ENCODE data around the gene RGS3.

DNA sequence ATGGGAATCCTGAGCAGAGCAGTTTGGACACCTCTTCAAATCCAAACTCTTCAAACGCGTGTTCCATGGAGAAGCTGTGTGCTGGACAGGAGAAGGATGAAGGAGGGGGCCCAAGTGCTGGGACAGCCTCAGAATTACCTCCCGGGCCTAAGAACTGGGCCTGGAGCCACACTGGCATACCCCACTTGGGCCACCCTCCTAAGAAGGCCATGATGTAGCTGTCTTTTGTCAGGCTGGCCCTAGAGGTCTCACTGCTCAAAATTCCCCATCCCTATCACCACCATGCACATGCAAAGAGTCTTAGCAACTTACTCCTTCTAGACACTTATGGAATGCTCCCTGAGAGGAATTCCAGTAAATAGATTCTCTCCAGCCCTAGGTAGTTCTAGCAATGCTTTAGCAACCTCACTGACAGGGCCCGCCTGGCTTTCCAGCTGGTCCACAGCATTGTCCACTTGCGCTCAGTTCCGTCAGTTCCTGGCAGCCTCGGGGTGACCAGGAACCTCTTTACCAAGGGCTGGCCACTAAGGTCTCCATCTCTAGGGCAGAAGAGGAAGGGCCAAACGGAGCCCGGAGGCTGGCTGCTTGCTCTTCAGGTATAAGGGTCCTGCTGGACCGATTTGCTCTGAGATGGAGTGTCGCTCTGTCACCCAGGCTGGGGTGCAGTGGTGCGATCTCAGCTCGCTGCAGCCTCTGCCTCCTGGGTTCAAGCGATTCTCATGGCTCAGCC, 75.3 kb downstream of the RGS3 start:
- TF ChIP-seq RCOR1 (IDR thresholded peaks at IDR 0.05; ENCODE audit: low read depth, low read length) (no peak), FOSB (CRISPR knock-in tag; IDR thresholded peaks at IDR 0.05) (no peak), CHD2 (IDR thresholded peaks at IDR 0.05; ENCODE audit: low read length, partially characterized antibody) (no peak), HDAC2 (IDR thresholded peaks at IDR 0.05) (no peak), POLR2A (IDR thresholded peaks at IDR 0.05; ENCODE audit: low read length) (no peak), CEBPB (IDR thresholded peaks at IDR 0.05) (no peak), ZFP36 (IDR thresholded peaks at IDR 0.05; ENCODE audit: borderline replicate concordance, partially characterized antibody) (no peak), MAFK (IDR thresholded peaks at IDR 0.05; ENCODE audit: partially characterized antibody) (no peak)
- TF ChIP-seq, protein P1, sequence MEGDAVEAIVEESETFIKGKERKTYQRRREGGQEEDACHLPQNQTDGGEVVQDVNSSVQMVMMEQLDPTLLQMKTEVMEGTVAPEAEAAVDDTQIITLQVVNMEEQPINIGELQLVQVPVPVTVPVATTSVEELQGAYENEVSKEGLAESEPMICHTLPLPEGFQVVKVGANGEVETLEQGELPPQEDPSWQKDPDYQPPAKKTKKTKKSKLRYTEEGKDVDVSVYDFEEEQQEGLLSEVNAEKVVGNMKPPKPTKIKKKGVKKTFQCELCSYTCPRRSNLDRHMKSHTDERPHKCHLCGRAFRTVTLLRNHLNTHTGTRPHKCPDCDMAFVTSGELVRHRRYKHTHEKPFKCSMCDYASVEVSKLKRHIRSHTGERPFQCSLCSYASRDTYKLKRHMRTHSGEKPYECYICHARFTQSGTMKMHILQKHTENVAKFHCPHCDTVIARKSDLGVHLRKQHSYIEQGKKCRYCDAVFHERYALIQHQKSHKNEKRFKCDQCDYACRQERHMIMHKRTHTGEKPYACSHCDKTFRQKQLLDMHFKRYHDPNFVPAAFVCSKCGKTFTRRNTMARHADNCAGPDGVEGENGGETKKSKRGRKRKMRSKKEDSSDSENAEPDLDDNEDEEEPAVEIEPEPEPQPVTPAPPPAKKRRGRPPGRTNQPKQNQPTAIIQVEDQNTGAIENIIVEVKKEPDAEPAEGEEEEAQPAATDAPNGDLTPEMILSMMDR (IDR thresholded peaks at IDR 0.05) = no peak
- TF ChIP-seq, protein P2, sequence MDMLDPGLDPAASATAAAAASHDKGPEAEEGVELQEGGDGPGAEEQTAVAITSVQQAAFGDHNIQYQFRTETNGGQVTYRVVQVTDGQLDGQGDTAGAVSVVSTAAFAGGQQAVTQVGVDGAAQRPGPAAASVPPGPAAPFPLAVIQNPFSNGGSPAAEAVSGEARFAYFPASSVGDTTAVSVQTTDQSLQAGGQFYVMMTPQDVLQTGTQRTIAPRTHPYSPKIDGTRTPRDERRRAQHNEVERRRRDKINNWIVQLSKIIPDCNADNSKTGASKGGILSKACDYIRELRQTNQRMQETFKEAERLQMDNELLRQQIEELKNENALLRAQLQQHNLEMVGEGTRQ (IDR thresholded peaks at IDR 0.05) = no peak

Data from A549 (cell line).